Motor neuron (in vitro differentiated cells): ENCODE data around the gene MCF2. TPM values are rescaled to one million over a fixed set of nuclear protein-coding genes. Genes with fewer than 3 reads are reported as not detected.
A peak's percentile ranks its signal among the peaks of the same experiment; 100 is the strongest.

ENCODE experiments used
- ATAC-seq, 8 experiments: fragments of 200-7000 bp; cut with Tn5 transposase; replicated peaks in 6 of 8; 2 replicates each; pipeline ENCODE4 v1.8.0; 2021; ENCODE audit warnings: mild to moderate bottlenecking in 8 of 8, moderate library complexity in 8 of 8
- H3K27ac ChIP-seq, 2 donors: fragments of 250-450 bp; sonication (Bioruptor Pico); 2 replicates each; pipeline ENCODE4 v1.9.0; 2021; ENCODE audit warnings: antibody characterized with exemption in 2 of 2, mild to moderate bottlenecking in 2 of 2, moderate library complexity in 1 of 2
- H3K4me1 ChIP-seq, 2 donors: fragments of 250-450 bp; sonication (Bioruptor Pico); replicated peaks in 1 of 2; 2 replicates each; pipeline ENCODE4 v1.6.1; 2021; ENCODE audit warnings: antibody characterized with exemption in 2 of 2, mild to moderate bottlenecking in 2 of 2, moderate library complexity in 1 of 2
- H3K4me3 ChIP-seq, 5 donors: fragments of 250-450 bp; sonication (Bioruptor Pico); 2 replicates each; pipeline ENCODE4 v1.9.0; 2021; ENCODE audit warnings: antibody characterized with exemption in 5 of 5, mild to moderate bottlenecking in 5 of 5, moderate library complexity in 4 of 5
- WGBS, 10 experiments: fragments of 450-650 bp; shearing (Covaris generic); methylation state at CpG; one replicate each; pipeline ENCODE4 v1.0.0; 2022; 5-methylcytosine and 5-hydroxymethylcytosine counted together
- in situ Hi-C, 9 experiments: fragments of 400-800 bp; cut with MboI; loops; one replicate each; pipeline ENCODE4 v1.15.0; 2021; ENCODE audit warnings: low sequenced_read_pairs in 9 of 9, low pct_unique_long_range_greater_than_20kb in 2 of 9; ENCODE audit not compliant: unreplicated experiment in 9 of 9
- total RNA-seq, 8 experiments: library from RNA; unstranded; fragments of 300-600 nt; gene quantifications; 2 replicates each; pipeline versions ENCODE4 v1.2.3 to v1.2.4, GENCODE V29; 2022

The MCF2 gene
- total RNA-seq, 8 experiments from 2014 or later = 0.09 to 4.3 (median 2.6) TPM; not detected in 2

GRCh38 chrX:139563251-139563650 lies 144.7 kb downstream of the MCF2 start:
- no peaks in the 10 kb centered on the region for H3K4me1 ChIP-seq
- WGBS, 10 experiments = 10 to 100% (median 62%) methylated on average over 1 to 5 of the region's 5 CpGs; no CpG with 5 or more reads in 5 of the 10 experiments
- no peak for ATAC-seq
- in situ Hi-C loops = loop anchor here in 4 of 9 experiments (25.0 kb wide), 1 partner anchor 801 kb away; no protein-coding TSS in a partner anchor
- H3K27ac ChIP-seq = no peak overlapping the region
- H3K4me3 ChIP-seq = no peak overlapping the region

DNA sequence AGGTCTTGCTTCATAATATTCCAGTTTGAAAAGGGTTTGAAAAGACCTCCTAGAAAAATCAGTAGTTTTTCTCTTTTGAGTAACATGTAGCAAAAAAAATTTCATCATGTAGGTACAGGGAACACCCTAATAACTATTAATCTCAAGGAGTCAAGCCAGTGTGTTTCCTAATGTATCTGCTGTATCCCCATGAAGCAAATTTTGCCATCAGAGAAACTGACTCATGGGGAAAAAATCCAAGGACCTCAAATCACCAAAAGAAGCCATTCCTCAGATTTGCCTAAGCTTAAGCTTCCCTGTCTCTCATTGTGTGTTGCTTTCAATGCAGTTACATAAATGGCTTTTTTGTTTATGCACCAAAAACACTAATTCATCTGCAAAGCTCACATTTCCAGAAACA lies 147.7 kb downstream of the MCF2 start:
- Histone ChIP-seq H3K27ac (no peak overlapping the region), H3K4me1 (no peaks in the 10 kb centered on the region), H3K4me3 (no peak overlapping the region)
- no peak for ATAC-seq
- in situ Hi-C loops = loop anchor here in 4 of 9 experiments (25.0 kb wide), 1 partner anchor 798 kb away; no protein-coding TSS in a partner anchor

GRCh38 chrX:139559383-139560042 lies 148.5 kb downstream of the MCF2 start:
- H3K4me1 ChIP-seq = no peaks in the 10 kb centered on the region
- in situ Hi-C loops = loop anchor here in 4 of 9 experiments (25.0 kb wide), 1 partner anchor 797 kb away; no protein-coding TSS in a partner anchor
- ATAC-seq = peak in 7 of 8 experiments; percentile 46 to 79 (median 55)

DNA sequence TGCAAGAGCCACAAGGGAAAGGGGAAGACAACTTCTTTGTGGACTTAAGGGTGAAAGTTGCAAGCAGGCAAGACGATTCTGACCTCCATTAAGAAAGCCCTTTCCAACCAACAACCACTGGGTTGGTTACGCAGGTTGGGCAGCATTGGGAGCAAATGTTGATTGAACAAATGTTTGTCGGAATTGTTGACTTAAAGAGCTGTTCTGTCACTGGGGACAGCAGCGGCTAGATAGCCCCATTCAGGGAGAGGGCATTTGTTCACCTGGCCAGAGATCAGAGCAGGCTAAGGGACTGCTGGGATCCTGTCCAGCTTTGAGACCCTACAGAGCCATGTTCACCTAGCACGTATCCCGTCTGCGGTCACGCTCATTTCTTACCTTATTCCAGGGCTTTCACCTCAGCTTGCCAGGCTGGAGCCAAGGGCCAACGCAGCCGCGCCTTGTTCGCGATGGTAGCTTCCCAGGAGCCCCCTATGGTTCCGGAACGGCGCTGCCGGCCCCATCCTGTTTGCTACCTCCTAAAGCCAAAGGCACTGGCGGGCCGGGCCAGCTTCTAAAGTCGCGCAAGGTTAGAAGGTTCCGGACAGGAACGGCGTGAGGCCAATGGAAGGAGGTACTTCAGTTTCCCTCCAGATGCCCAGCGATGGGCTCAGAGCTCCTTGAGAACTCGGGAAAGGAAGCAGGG lies 152.8 kb downstream of the MCF2 start:
- in situ Hi-C loops = loop anchor here in 4 of 9 experiments (25.0 kb wide), 1 partner anchor 793 kb away; no protein-coding TSS in a partner anchor
- Histone ChIP-seq H3K4me3 (no peak overlapping the region), H3K4me1 (no peaks in the 10 kb centered on the region), H3K27ac (no peak overlapping the region)
- ATAC-seq = no peak
- 0 to 100% (median 68%) methylated on average over 1 to 12 of the region's 26 CpGs; no CpG with 5 or more reads in 6 of the 10 experiments for WGBS, 10 experiments

More at GRCh38 chrX:139559383-139560042, 148.5 kb downstream of the MCF2 start:
- no peak overlapping the region for H3K27ac ChIP-seq
- H3K4me3 ChIP-seq = no peak overlapping the region
- 0 to 35% (median 14%) methylated on average over 3 to 6 of the region's 9 CpGs; no CpG with 5 or more reads in 7 of the 10 experiments for WGBS, 10 experiments

- Histone ChIP-seq H3K4me3 (no peak overlapping the region), H3K4me1 (no peaks in the 10 kb centered on the region), H3K27ac (no peak overlapping the region)
- in situ Hi-C loops = loop anchor here in 4 of 9 experiments (25.0 kb wide), 1 partner anchor 792 kb away; no protein-coding TSS in a partner anchor
- ATAC-seq = no peak
These were observed 153.6 kb downstream of the MCF2 start for GRCh38 chrX:139554376-139554775.

GRCh38 chrX:139544591-139544990 lies 163.4 kb downstream of the MCF2 start:
- no peaks in the 10 kb centered on the region for H3K4me1 ChIP-seq
- in situ Hi-C loops = no loop called here
- WGBS, 10 experiments = 0 to 81% (median 41%) methylated on average over 1 to 3 of the region's 3 CpGs; no CpG with 5 or more reads in 6 of the 10 experiments
- no peak for ATAC-seq
- H3K27ac ChIP-seq = no peak overlapping the region
- H3K4me3 ChIP-seq = no peak overlapping the region

- Histone ChIP-seq H3K4me1 (no peaks in the 10 kb centered on the region), H3K27ac (no peak overlapping the region), H3K4me3 (no peak overlapping the region)
- ATAC-seq = no peak
- WGBS, 10 experiments = 40 to 100% (median 77%) methylated on average over 2 to 4 of the region's 4 CpGs; no CpG with 5 or more reads in 6 of the 10 experiments
- in situ Hi-C loops = no loop called here
These were observed 164.0 kb downstream of the MCF2 start for GRCh38 chrX:139543920-139544319.

DNA sequence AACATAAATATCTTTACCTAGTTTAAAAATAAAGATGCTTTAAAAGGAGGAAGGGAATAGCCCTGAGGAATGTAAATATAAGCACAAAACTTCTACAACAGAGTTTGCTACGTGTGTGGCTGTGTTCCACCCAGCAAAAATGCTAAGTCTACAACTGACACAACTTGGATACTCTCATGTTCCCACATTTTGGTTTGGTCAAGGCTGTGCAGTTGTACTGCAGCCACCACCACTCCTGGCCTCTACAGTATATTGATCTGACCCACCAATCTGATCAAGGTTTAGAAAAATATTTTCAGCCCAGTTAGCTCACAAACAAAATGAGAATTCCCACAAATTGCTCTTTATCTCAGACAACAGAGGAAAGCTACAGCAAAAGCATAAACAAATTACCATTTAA lies 165.3 kb downstream of the MCF2 start:
- Histone ChIP-seq H3K27ac (no peak overlapping the region), H3K4me3 (no peak overlapping the region), H3K4me1 (no peaks in the 10 kb centered on the region)
- in situ Hi-C loops = no loop called here
- no peak for ATAC-seq
- 0 to 40% (median 17%) methylated on average over 1 of the region's 1 CpG; no CpG with 5 or more reads in 7 of the 10 experiments for WGBS, 10 experiments

DNA sequence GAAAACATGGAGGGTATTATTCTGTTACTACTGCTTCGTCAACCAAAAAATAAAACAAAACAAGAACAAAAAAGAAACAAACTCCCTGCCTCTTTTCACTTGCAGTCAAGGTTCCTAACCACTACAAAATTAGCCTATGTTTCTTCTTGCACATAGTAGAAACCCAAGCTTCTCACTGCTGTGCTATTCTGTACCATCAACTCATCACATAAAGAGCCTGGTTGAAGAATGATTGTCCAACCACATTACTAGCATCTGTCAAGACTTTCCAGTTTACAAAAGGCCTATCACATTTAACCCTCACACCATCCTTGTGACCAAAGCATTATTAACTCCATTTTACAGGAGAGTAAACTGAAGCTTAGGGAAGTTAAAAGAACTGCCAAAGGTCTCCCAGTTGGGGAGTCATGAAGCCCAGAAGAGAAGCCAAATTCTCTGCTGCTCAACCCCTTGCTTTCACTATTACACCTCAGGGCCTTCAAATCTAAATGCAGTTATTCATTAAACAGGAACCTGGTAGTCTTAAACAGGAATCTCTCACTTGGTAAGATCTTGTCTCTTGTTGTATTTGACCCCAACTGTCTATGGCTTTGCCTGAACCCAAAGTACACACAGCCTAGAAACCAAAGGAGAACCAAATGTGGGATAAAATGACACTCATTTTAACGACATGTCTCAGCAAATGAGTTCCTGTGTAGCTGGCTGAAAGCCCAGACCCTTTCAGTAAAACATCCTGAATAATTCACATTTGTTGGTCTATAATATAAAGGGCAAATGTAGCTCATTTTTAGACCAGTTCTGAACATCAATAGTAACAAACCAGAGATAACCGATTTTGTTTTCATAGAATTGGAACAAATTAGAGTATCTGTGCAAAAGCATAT lies 168.8 kb downstream of the MCF2 start:
- in situ Hi-C loops = no loop called here
- Histone ChIP-seq H3K4me3 (no peak overlapping the region), H3K27ac (no peak overlapping the region), H3K4me1 (no peaks in the 10 kb centered on the region)
- 10 to 84% (median 30%) methylated on average over 2 to 3 of the region's 3 CpGs; no CpG with 5 or more reads in 6 of the 10 experiments for WGBS, 10 experiments
- peak in 1 of 8 experiments; percentile 11 for ATAC-seq

DNA sequence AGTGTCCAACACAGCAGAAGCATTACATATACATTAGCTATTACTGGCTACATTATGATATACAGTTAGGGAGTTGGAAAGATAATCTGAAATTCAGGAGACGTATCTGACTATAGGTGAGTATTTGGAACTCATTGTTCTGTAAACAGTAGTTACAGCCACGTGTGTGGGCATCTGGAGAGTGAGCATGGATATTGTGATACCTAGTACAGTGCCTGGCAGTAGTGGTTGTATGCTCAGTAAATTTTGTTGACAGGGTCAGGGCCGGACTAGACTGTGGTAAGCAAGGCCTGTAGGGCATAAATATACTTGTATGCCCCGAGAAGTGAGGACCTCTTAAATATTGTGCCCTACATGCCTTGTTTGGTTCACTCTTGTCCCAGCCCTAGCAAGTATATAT lies 174.5 kb downstream of the MCF2 start:
- Histone ChIP-seq H3K4me1 (no peaks in the 10 kb centered on the region), H3K27ac (no peak overlapping the region), H3K4me3 (no peak overlapping the region)
- in situ Hi-C loops = no loop called here
- no peak for ATAC-seq
- 0 to 37% (median 0%) methylated on average over 1 to 3 of the region's 4 CpGs; no CpG with 5 or more reads in 5 of the 10 experiments for WGBS, 10 experiments

GRCh38 chrX:139532834-139533233 lies 175.1 kb downstream of the MCF2 start:
- in situ Hi-C loops = no loop called here
- WGBS, 10 experiments = 15 to 100% (median 48%) methylated on average over 1 to 4 of the region's 4 CpGs; no CpG with 5 or more reads in 4 of the 10 experiments
- H3K4me1 ChIP-seq = no peaks in the 10 kb centered on the region
- no peak overlapping the region for H3K4me3 ChIP-seq
- H3K27ac ChIP-seq = no peak overlapping the region
- no peak for ATAC-seq
